Fibroblast of lung (primary cell): Measurements from ENCODE around the gene SNX8. TPM values are rescaled to one million over a fixed set of nuclear protein-coding genes. Genes with fewer than 3 reads are reported as not detected.

Experiments
- DNase-seq, 2 donors: peaks; one replicate each; pipeline versions ENCODE4 v3.0.0 to v3.0.0-alpha.2; 2010; ENCODE audit warnings: low read depth in 2 of 2
- H2AFZ ChIP-seq: 2 replicates; pipeline ENCODE4 v1.5.1; 2012; ENCODE audit warnings: low read length, control low read depth, inconsistent platforms
- H3K27ac ChIP-seq: 2 replicates; pipeline ENCODE4 v1.5.1; 2011; ENCODE audit warnings: low read length, control low read depth; ENCODE audit not compliant: insufficient read depth
- H3K27me3 ChIP-seq: 2 replicates; pipeline ENCODE4 v1.5.1; 2011; ENCODE audit warnings: mild to moderate bottlenecking, low read length; ENCODE audit not compliant: control insufficient read depth, insufficient read depth
- H3K36me3 ChIP-seq: 2 replicates; pipeline ENCODE4 v1.5.1; 2011; ENCODE audit warnings: low read length; ENCODE audit not compliant: control insufficient read depth, insufficient read depth
- H3K4me1 ChIP-seq: 2 replicates; pipeline ENCODE4 v1.5.1; 2011; ENCODE audit warnings: low read length; ENCODE audit not compliant: control insufficient read depth, insufficient read depth; ENCODE audit errors: extremely low read depth
- H3K4me2 ChIP-seq: 2 replicates; pipeline ENCODE4 v1.5.1; 2011; ENCODE audit warnings: low read length, control low read depth; ENCODE audit not compliant: insufficient read depth; ENCODE audit errors: extremely low read depth
- H3K4me3 ChIP-seq, 4 experiments: fragments of 200-600 bp in 1 of 4; sonication (generic) in 1 of 4; replicated peaks in 1 of 4; 2 replicates each; pipeline ENCODE4 v1.5.1; 2011 to 2016; ENCODE audit warnings: low read length in 4 of 4, low read depth in 3 of 4, mild to moderate bottlenecking in 3 of 4, control low read depth in 2 of 4, inconsistent platforms in 1 of 4, mixed read lengths in 1 of 4; ENCODE audit not compliant: insufficient read depth in 1 of 4; ENCODE audit errors: control extremely low read depth in 1 of 4
- H3K79me2 ChIP-seq: 2 replicates; pipeline ENCODE4 v1.5.1; 2012; ENCODE audit warnings: mild to moderate bottlenecking, low read length, inconsistent platforms; ENCODE audit not compliant: control insufficient read depth, insufficient read depth
- H3K9ac ChIP-seq: 2 replicates; pipeline ENCODE4 v1.5.1; 2011; ENCODE audit warnings: mild to moderate bottlenecking, low read length, control low read depth; ENCODE audit not compliant: insufficient read depth
- H3K9me3 ChIP-seq: 2 replicates; pipeline ENCODE4 v1.5.1; 2012; ENCODE audit warnings: low read depth, low read length; ENCODE audit not compliant: control insufficient read depth, insufficient read depth
- H4K20me1 ChIP-seq: 2 replicates; pipeline ENCODE4 v1.5.1; 2011; ENCODE audit warnings: low read length; ENCODE audit not compliant: control insufficient read depth, insufficient read depth; ENCODE audit errors: extremely low read depth
- EZH2 ChIP-seq: IDR thresholded peaks from 2 replicates; pipeline ENCODE4 v1.5.1; 2012; ENCODE audit warnings: low read length, control low read depth, mild to moderate bottlenecking; ENCODE audit errors: missing control alignments
- polyA plus RNA-seq, 2 donors: library from polyadenylated mRNA; depleted of rRNA in 1 of 2; stranded (reverse) in 1 of 2; unstranded in 1 of 2; fragments of >200 nt; gene quantifications; 2 replicates each; pipeline ENCODE4 v1.2.1, GENCODE V29; 2011 to 2012; ENCODE audit warnings: missing spikeins in 1 of 2
- total RNA-seq: library from RNA; depleted of rRNA; stranded (reverse); fragments of >200 nt; gene quantifications from 2 replicates; pipeline ENCODE4 v1.2.1, GENCODE V29; 2014
- TF ChIP-seq, protein P1 (sequence below), 2 donors: IDR thresholded peaks in 1 of 2; conservative IDR thresholded peaks in 1 of 2; 1 replicate in 1 of 2; 2 replicates in 1 of 2; pipeline ENCODE4 v1.5.1; 2011 to 2012; ENCODE audit warnings: low read length in 2 of 2, control low read depth in 1 of 2, inconsistent platforms in 1 of 2, low read depth in 1 of 2, mild to moderate bottlenecking in 1 of 2

SNX8 gene
- total and polyA plus RNA-seq, 2 donors (not counting 1 experiment from before 2014, with no cell fraction given) = 13.2 to 27.4 TPM

GRCh38 chr7:2242541-2243429 is 71.5 kb downstream of the SNX8 start:
- Histone ChIP-seq H3K9ac (peak overlapping the region; percentile 79), H3K27ac (peak overlapping the region; percentile 76), H3K9me3 (no peaks in the 10 kb centered on the region), H3K36me3 (peaks cover 13% of the 10 kb centered on the region), H3K27me3 (no peaks in the 10 kb centered on the region), H3K4me2 (peak overlapping the region; percentile 91), H3K4me1 (peaks cover 7% of the 10 kb centered on the region), H3K4me3 (peak overlapping the region; percentile 81 to 90 (median 88)), H2AFZ (peak overlapping the region; percentile 73), H3K79me2 (peaks cover 22% of the 10 kb centered on the region), H4K20me1 (no peaks in the 10 kb centered on the region)
- TF ChIP-seq, protein P1, sequence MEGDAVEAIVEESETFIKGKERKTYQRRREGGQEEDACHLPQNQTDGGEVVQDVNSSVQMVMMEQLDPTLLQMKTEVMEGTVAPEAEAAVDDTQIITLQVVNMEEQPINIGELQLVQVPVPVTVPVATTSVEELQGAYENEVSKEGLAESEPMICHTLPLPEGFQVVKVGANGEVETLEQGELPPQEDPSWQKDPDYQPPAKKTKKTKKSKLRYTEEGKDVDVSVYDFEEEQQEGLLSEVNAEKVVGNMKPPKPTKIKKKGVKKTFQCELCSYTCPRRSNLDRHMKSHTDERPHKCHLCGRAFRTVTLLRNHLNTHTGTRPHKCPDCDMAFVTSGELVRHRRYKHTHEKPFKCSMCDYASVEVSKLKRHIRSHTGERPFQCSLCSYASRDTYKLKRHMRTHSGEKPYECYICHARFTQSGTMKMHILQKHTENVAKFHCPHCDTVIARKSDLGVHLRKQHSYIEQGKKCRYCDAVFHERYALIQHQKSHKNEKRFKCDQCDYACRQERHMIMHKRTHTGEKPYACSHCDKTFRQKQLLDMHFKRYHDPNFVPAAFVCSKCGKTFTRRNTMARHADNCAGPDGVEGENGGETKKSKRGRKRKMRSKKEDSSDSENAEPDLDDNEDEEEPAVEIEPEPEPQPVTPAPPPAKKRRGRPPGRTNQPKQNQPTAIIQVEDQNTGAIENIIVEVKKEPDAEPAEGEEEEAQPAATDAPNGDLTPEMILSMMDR (conservative IDR thresholded peaks at IDR 0.05 in 1 of 2, IDR thresholded peaks at IDR 0.05 in 1 of 2; ENCODE audit: low read depth in 1 of 2, low read length in 2 of 2) = peak in 1 of 2 donors; percentile 19
- TF ChIP-seq EZH2 = no peak
- peak in 1 of 2 donors; percentile 29 for DNase-seq

DNA sequence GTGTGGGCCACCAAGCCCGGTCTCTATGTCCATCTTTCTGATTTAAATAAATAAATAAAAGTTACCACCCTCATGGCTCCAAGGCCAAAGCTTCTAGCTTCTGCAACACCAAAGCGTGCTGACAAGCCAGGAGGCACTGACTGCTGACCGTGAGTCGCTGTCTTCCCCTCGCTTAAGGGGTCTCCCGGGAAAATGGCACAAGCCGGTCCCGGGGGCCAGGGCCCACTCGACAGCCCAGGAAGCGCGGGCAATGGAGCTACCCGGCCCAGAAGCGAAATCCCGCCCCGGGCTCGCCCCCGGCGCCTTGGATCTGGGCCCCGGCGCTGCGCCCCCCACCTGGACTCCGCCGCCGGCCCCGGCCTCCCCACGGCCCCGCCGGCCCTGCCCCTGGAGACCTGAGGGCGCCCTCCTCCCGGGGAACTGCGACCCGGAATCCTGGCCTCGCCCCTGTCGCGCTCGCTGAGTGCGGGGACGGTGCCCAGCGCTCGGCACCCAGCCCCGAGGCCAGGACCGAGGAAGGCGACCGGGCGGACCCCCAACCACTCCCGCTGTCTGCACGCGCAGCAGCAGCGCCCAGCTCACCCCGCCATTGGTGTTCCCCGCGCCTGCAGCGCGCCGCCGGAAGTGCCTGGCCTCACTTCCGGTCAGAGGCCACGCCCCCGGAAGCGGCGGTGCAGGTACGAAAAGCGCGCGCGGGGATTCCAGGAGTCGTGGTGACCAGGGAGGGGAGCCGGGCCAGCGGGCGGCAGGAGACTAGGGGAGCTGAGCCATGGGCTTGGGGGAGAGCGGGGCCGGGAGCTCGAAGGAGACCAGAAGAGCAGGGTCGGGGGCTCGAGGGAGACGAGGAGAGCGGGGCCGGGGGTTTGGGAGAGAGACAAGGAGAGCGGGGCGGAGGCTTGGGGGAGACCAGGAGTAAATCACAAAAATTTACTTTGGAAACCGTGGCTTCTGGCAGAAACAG is 72.4 kb downstream of the SNX8 start, which contains the start of the genes MRM2 and NUDT1:
TSS of gene MRM2 (minus strand) at position 626 of the 961 bp plus-strand sequence. CDS start at position 590, 36 bp downstream.
TSS of gene NUDT1 (plus strand) at position 647 of the 961 bp plus-strand sequence. CDS start 2,349 bp downstream, outside the sequence.
- Histone ChIP-seq H3K4me1 (peaks cover 7% of the 10 kb centered on the region), H3K4me2 (peak within 1 kb of the TSS; percentile 91), H3K27me3 (no peaks in the 10 kb centered on the region), H3K9ac (peak within 1 kb of the TSS; percentile 79), H3K36me3 (peaks cover 15% of the 10 kb centered on the region), H3K9me3 (no peaks in the 10 kb centered on the region), H3K4me3 (peak within 1 kb of the TSS; percentile 81 to 90 (median 88)), H3K79me2 (peaks cover 22% of the 10 kb centered on the region), H3K27ac (peak within 1 kb of the TSS; percentile 76), H4K20me1 (no peaks in the 10 kb centered on the region), H2AFZ (peak within 1 kb of the TSS; percentile 76)
- peak; percentile 59 to 68 for DNase-seq
- TF ChIP-seq, protein P1 (conservative IDR thresholded peaks at IDR 0.05 in 1 of 2, IDR thresholded peaks at IDR 0.05 in 1 of 2; ENCODE audit: low read depth in 1 of 2, low read length in 2 of 2) = no peak
- no peak for TF ChIP-seq EZH2
